ENCODE results near the gene NPC1. TPM values are rescaled to one million over a fixed set of nuclear protein-coding genes. Genes with fewer than 3 reads are reported as not detected.
"Not testable (repeated sequence)": the region's sequence is repeated elsewhere in the genome, so short reads cannot be mapped to it uniquely, and the experiment has no call there.

NPC1 gene
- polyA plus RNA-seq, 1 donor, result 34.6 TPM

DNA sequence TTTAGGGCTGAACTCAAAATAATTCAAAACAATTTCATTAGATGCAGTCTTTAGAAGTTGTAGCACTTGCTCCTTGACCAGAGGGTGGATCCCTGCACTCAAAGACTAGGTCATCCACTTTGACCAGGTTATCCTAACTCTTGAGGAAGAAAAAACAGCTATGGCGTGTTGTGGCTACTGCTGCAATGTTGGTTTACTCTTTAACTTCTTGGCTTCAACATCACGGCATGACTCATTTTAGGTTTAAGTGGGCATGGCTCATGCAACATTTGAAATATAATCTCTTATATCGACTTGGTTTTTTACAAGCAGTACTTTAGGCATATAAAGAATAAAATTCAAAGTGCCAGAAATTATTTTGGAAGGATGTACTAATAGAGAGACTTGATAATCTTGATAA is 41.0 kb upstream of the NPC1 start:
- Histone ChIP-seq H3K27me3 (ENCODE audit: control insufficient read depth, insufficient read depth, low read length) (no peaks in the 10 kb centered on the region), H3K4me3 (ENCODE audit: low read length) (no peak overlapping the region), H3K27ac (ENCODE audit: low read length) (peak overlapping the region; percentile 75), H3K9me3 (ENCODE audit: control insufficient read depth, low read depth, low read length) (no peaks in the 10 kb centered on the region), H3K4me1 (ENCODE audit: control insufficient read depth, insufficient read depth, low read length) (peaks cover 36% of the 10 kb centered on the region), H3K36me3 (ENCODE audit: control insufficient read depth, insufficient read depth, low read length) (no peaks in the 10 kb centered on the region)
- no CpG with 5 or more reads among the region's 3 CpGs for WGBS (ENCODE audit: insufficient coverage, low lambda C conversion rate)
- peak; percentile 71 to 88 for DNase-seq

DNA sequence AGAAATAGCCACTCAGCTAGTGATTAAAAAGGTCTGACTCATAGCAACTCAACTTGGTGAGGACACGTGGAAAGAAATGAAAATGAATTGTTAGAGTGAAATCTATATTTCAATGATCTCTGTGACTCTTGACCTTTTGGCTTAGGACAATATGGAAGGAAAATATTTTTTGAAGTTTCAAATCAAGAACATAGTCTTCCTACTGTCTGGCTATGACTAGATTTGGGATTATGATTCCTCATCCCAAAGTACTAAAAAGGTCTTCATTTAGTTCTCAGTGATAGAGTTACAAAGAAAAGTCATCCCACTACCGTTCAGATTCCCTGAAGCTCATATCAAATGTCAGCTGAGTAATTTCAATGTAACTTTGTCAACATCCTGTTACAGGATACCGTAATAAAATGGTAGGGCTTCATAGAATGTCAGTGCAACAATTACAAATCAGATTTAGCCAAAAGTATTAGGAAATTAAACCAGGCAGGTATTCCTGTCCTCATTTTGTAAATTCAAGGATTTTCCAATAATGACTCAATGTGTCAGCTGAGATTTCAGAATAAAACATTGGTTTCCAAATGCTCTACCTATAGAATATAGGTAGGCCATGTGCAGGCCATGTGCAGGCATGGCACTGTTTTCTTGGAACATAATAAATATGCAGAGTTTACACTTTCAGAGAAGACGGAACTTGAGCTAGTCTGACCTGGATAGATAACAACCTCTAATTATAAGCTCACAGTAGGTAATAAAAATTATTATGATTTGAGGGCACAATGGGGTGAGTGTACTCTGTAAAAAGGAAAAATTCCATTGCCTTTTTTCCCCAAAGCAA is 40.4 kb upstream of the NPC1 start:
- no peak overlapping the region for H3K4me3 ChIP-seq (ENCODE audit: low read length)
- no peaks in the 10 kb centered on the region for H3K27me3 ChIP-seq (ENCODE audit: control insufficient read depth, insufficient read depth, low read length)
- peaks cover 36% of the 10 kb centered on the region for H3K4me1 ChIP-seq (ENCODE audit: control insufficient read depth, insufficient read depth, low read length)
- peak overlapping the region; percentile 75 for H3K27ac ChIP-seq (ENCODE audit: low read length)
- WGBS (ENCODE audit: insufficient coverage, low lambda C conversion rate), result no CpG with 5 or more reads among the region's 4 CpGs
- H3K9me3 ChIP-seq (ENCODE audit: control insufficient read depth, low read depth, low read length), result no peaks in the 10 kb centered on the region
- H3K36me3 ChIP-seq (ENCODE audit: control insufficient read depth, insufficient read depth, low read length), result no peaks in the 10 kb centered on the region
- peak in 1 of 2 donors; percentile 52 for DNase-seq

DNA sequence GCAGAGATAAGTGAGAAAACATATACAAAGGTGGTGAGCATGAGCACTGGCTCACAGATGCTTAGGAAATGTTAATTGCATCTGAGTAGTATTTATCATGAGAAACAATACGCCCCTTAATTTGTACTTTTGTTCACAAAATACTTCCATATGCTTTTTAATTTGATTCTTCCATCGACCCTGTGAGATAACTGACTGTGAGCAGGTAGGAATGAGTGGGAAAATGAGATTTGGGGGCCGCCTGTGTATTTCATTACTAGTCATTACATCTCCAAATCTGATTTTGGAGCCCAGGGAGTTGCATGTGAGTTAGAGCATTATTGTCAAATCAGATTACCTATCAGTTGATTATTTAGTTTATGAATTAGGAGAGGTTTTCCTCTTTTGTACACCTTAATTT is 36.7 kb upstream of the NPC1 start:
- H3K27me3 ChIP-seq (ENCODE audit: control insufficient read depth, insufficient read depth, low read length), result peaks cover 3% of the 10 kb centered on the region
- peaks cover 50% of the 10 kb centered on the region for H3K4me1 ChIP-seq (ENCODE audit: control insufficient read depth, insufficient read depth, low read length)
- no peak overlapping the region for H3K27ac ChIP-seq (ENCODE audit: low read length)
- H3K36me3 ChIP-seq (ENCODE audit: control insufficient read depth, insufficient read depth, low read length), result no peaks in the 10 kb centered on the region
- no CpG with 5 or more reads among the region's 3 CpGs for WGBS (ENCODE audit: insufficient coverage, low lambda C conversion rate)
- no peaks in the 10 kb centered on the region for H3K9me3 ChIP-seq (ENCODE audit: control insufficient read depth, low read depth, low read length)
- no peak for DNase-seq
- H3K4me3 ChIP-seq (ENCODE audit: low read length), result no peak overlapping the region

GRCh38 chr18:23619388-23619881 is 33.1 kb upstream of the NPC1 start:
- no peaks in the 10 kb centered on the region for H3K9me3 ChIP-seq (ENCODE audit: control insufficient read depth, low read depth, low read length)
- WGBS (ENCODE audit: insufficient coverage, low lambda C conversion rate), result no CpG with 5 or more reads among the region's 41 CpGs
- peaks cover 3% of the 10 kb centered on the region for H3K27me3 ChIP-seq (ENCODE audit: control insufficient read depth, insufficient read depth, low read length)
- peak overlapping the region; percentile 43 for H3K4me3 ChIP-seq (ENCODE audit: low read length)
- no peaks in the 10 kb centered on the region for H3K36me3 ChIP-seq (ENCODE audit: control insufficient read depth, insufficient read depth, low read length)
- DNase-seq, result no peak
- H3K4me1 ChIP-seq (ENCODE audit: control insufficient read depth, insufficient read depth, low read length), result peaks cover 37% of the 10 kb centered on the region
- H3K27ac ChIP-seq (ENCODE audit: low read length), result peak overlapping the region; percentile 66

GRCh38 chr18:23618862-23619387 is 32.6 kb upstream of the NPC1 start:
- Histone ChIP-seq H3K27ac (ENCODE audit: low read length) (peak overlapping the region; percentile 66), H3K4me3 (ENCODE audit: low read length) (peak overlapping the region; percentile 43), H3K36me3 (ENCODE audit: control insufficient read depth, insufficient read depth, low read length) (no peaks in the 10 kb centered on the region), H3K27me3 (ENCODE audit: control insufficient read depth, insufficient read depth, low read length) (peaks cover 3% of the 10 kb centered on the region), H3K9me3 (ENCODE audit: control insufficient read depth, low read depth, low read length) (no peaks in the 10 kb centered on the region), H3K4me1 (ENCODE audit: control insufficient read depth, insufficient read depth, low read length) (peaks cover 37% of the 10 kb centered on the region)
- DNase-seq, result peak; percentile 60 to 83
- WGBS (ENCODE audit: insufficient coverage, low lambda C conversion rate), result 48% methylated on average over 3 of the region's 18 CpGs

GRCh38 chr18:23617412-23618014 is 31.2 kb upstream of the NPC1 start:
- peaks cover 3% of the 10 kb centered on the region for H3K27me3 ChIP-seq (ENCODE audit: control insufficient read depth, insufficient read depth, low read length)
- no peak overlapping the region for H3K4me3 ChIP-seq (ENCODE audit: low read length)
- no peaks in the 10 kb centered on the region for H3K36me3 ChIP-seq (ENCODE audit: control insufficient read depth, insufficient read depth, low read length)
- peak overlapping the region; percentile 66 for H3K27ac ChIP-seq (ENCODE audit: low read length)
- peak in 1 of 2 donors; percentile 60 for DNase-seq
- no peaks in the 10 kb centered on the region for H3K9me3 ChIP-seq (ENCODE audit: control insufficient read depth, low read depth, low read length)
- 33% methylated on average over 1 of the region's 4 CpGs for WGBS (ENCODE audit: insufficient coverage, low lambda C conversion rate)
- peaks cover 42% of the 10 kb centered on the region for H3K4me1 ChIP-seq (ENCODE audit: control insufficient read depth, insufficient read depth, low read length)

- H3K36me3 ChIP-seq (ENCODE audit: control insufficient read depth, insufficient read depth, low read length), result no peaks in the 10 kb centered on the region
- no CpG with 5 or more reads among the region's 2 CpGs for WGBS (ENCODE audit: insufficient coverage, low lambda C conversion rate)
- H3K27me3 ChIP-seq (ENCODE audit: control insufficient read depth, insufficient read depth, low read length), result peaks cover 3% of the 10 kb centered on the region
- H3K9me3 ChIP-seq (ENCODE audit: control insufficient read depth, low read depth, low read length), result no peaks in the 10 kb centered on the region
- peaks cover 54% of the 10 kb centered on the region for H3K4me1 ChIP-seq (ENCODE audit: control insufficient read depth, insufficient read depth, low read length)
- DNase-seq, result no peak
- H3K4me3 ChIP-seq (ENCODE audit: low read length), result no peak overlapping the region
- no peak overlapping the region for H3K27ac ChIP-seq (ENCODE audit: low read length)
These were observed 30.0 kb upstream of the NPC1 start for GRCh38 chr18:23616258-23616657.

- no peak for DNase-seq
- no peak overlapping the region for H3K27ac ChIP-seq (ENCODE audit: low read length)
- no peaks in the 10 kb centered on the region for H3K27me3 ChIP-seq (ENCODE audit: control insufficient read depth, insufficient read depth, low read length)
- H3K4me3 ChIP-seq (ENCODE audit: low read length), result no peak overlapping the region
- H3K36me3 ChIP-seq (ENCODE audit: control insufficient read depth, insufficient read depth, low read length), result no peaks in the 10 kb centered on the region
- no peaks in the 10 kb centered on the region for H3K9me3 ChIP-seq (ENCODE audit: control insufficient read depth, low read depth, low read length)
- no CpG with 5 or more reads among the region's 3 CpGs for WGBS (ENCODE audit: insufficient coverage, low lambda C conversion rate)
- peaks cover 56% of the 10 kb centered on the region for H3K4me1 ChIP-seq (ENCODE audit: control insufficient read depth, insufficient read depth, low read length)
These were observed 28.6 kb upstream of the NPC1 start for GRCh38 chr18:23614891-23615290.

- WGBS (ENCODE audit: insufficient coverage, low lambda C conversion rate), result 100% methylated on average over 1 of the region's 2 CpGs
- Histone ChIP-seq H3K9me3 (ENCODE audit: control insufficient read depth, low read depth, low read length) (no peaks in the 10 kb centered on the region), H3K4me1 (ENCODE audit: control insufficient read depth, insufficient read depth, low read length) (peaks cover 53% of the 10 kb centered on the region), H3K36me3 (ENCODE audit: control insufficient read depth, insufficient read depth, low read length) (no peaks in the 10 kb centered on the region), H3K27ac (ENCODE audit: low read length) (no peak overlapping the region), H3K27me3 (ENCODE audit: control insufficient read depth, insufficient read depth, low read length) (no peaks in the 10 kb centered on the region), H3K4me3 (ENCODE audit: low read length) (no peak overlapping the region)
- no peak for DNase-seq
These were observed 28.1 kb upstream of the NPC1 start for GRCh38 chr18:23614413-23614812.

GRCh38 chr18:23613091-23613475 is 26.8 kb upstream of the NPC1 start:
- DNase-seq; H3K4me3 ChIP-seq (ENCODE audit: low read length); H3K27me3 ChIP-seq (ENCODE audit: control insufficient read depth, insufficient read depth, low read length); H3K27ac ChIP-seq (ENCODE audit: low read length); H3K36me3 ChIP-seq (ENCODE audit: control insufficient read depth, insufficient read depth, low read length); H3K9me3 ChIP-seq (ENCODE audit: control insufficient read depth, low read depth, low read length): not testable (repeated sequence)
- no CpG with 5 or more reads among the region's 7 CpGs for WGBS (ENCODE audit: insufficient coverage, low lambda C conversion rate)
- H3K4me1 ChIP-seq (ENCODE audit: control insufficient read depth, insufficient read depth, low read length), result peaks cover 53% of the 10 kb centered on the region

All from large intestine (tissue), 3 donors.